ENCODE measurements around the gene MALT1.

Gene MALT1

GRCh38 chr18:58699551-58699950, 28.3 kb downstream of the MALT1 start:
- TF ChIP-seq, protein P1, sequence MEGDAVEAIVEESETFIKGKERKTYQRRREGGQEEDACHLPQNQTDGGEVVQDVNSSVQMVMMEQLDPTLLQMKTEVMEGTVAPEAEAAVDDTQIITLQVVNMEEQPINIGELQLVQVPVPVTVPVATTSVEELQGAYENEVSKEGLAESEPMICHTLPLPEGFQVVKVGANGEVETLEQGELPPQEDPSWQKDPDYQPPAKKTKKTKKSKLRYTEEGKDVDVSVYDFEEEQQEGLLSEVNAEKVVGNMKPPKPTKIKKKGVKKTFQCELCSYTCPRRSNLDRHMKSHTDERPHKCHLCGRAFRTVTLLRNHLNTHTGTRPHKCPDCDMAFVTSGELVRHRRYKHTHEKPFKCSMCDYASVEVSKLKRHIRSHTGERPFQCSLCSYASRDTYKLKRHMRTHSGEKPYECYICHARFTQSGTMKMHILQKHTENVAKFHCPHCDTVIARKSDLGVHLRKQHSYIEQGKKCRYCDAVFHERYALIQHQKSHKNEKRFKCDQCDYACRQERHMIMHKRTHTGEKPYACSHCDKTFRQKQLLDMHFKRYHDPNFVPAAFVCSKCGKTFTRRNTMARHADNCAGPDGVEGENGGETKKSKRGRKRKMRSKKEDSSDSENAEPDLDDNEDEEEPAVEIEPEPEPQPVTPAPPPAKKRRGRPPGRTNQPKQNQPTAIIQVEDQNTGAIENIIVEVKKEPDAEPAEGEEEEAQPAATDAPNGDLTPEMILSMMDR (conservative IDR thresholded peaks at IDR 0.05; ENCODE audit: low read depth, low read length) = no peak
- DNase-seq (ENCODE audit: low read depth) = no peak
- H3K4me3 ChIP-seq (ENCODE audit: low read length) = no peak overlapping the region

GRCh38 chr18:58700209-58700608, 28.9 kb downstream of the MALT1 start:
- DNase-seq (ENCODE audit: low read depth) = no peak
- TF ChIP-seq, protein P1 (conservative IDR thresholded peaks at IDR 0.05; ENCODE audit: low read depth, low read length) = no peak
- H3K4me3 ChIP-seq (ENCODE audit: low read length) = no peak overlapping the region

DNA sequence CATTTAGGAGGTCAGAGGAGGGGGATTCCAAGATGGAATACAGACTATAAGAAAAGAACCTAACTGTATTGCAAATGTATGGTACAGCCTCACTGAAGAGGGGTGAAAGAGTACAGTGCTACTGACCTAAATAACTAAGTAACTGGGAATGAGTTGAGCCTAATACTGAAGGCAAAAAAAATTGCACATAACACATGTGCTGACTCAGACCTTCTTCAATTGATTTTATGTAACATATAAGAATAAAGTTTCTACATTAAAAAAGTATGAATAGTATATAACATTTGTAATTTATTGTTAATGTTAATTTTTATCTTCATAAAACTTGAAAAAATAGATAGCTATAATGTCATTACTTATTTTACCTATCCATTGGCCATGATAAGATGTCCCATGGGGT, 41.7 kb downstream of the MALT1 start:
- no peak overlapping the region for H3K4me3 ChIP-seq (ENCODE audit: low read length)
- TF ChIP-seq, protein P1 (conservative IDR thresholded peaks at IDR 0.05; ENCODE audit: low read depth, low read length) = no peak
- no peak for DNase-seq (ENCODE audit: low read depth)

DNA sequence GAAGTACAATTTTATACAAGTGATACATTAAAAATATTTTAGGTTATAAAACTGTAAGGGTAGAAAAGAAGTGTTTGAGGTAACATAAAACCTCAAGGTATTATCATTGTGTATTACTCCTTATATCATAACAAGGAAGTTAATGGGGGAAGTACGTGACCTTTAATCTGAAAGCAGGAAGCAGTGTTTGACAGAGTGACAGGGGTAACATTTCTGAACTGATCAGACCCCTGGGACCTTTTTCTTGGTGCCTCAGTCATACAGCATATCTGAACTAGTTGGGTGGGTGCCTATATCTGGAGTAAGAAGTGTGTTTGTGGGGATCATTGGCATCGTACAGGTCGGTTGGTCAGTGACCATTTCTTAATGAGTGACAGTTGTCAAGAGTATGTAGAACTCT, 43.0 kb downstream of the MALT1 start:
- DNase-seq (ENCODE audit: low read depth) = no peak
- H3K4me3 ChIP-seq (ENCODE audit: low read length) = no peak overlapping the region
- TF ChIP-seq, protein P1 (conservative IDR thresholded peaks at IDR 0.05; ENCODE audit: low read depth, low read length) = no peak

DNA sequence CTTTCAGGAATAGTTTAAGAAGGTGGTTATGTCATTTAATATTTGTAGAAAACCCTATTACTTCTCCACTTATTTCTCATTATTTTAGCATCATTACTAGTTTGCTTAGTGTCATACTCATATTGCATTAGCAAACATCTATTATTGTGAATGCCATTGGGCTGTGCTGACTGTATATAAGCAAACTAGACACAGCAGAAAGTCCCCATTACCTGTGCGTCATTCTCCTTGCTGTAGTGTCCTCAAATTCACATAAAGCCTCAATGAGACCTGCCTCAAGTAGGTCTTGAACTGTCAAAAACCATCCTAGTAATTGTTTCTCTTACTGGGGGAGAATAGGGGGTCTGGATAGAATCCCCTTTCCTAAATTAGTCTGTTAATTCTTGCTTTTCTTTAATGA, 43.6 kb downstream of the MALT1 start:
- TF ChIP-seq, protein P1 (conservative IDR thresholded peaks at IDR 0.05; ENCODE audit: low read depth, low read length) = no peak
- H3K4me3 ChIP-seq (ENCODE audit: low read length) = no peak overlapping the region
- DNase-seq (ENCODE audit: low read depth) = no peak

- TF ChIP-seq, protein P1 (conservative IDR thresholded peaks at IDR 0.05; ENCODE audit: low read depth, low read length) = no peak
- DNase-seq (ENCODE audit: low read depth) = no peak
- H3K4me3 ChIP-seq (ENCODE audit: low read length) = no peak overlapping the region
Observed at GRCh38 chr18:58715540-58715939, 44.3 kb downstream of the MALT1 start.

DNA sequence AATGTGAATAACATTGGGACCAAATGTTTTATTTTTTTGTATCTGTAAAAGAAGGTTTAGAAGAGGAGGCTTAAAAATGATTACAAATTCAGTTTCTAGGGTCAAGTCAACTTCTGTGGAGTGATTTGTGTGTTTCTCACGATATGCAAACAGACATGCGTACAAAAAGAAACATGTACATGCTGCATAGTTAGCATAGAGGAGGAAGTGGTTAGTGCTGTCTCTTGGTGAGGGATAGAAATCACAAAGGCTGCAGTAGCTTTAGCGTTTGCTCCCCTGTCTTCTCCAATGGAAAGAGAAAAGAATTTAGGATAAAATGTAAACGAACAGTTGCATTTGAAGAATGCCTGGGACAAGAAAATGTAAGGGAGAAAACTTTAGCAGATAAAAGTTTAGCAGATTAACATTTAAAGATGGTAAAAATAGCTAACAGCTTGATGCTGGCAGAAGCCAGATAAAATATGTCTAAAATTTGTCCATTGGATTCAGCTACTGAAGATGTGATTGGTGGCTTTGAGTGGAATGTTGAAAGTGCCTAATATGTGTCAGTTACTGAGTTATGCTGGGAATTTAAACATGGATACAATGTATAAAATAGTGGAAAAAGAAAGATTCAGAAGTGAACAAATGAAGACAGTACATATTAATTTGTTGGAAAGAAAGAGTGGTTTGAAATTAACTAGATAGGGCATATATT, 44.9 kb downstream of the MALT1 start:
- DNase-seq (ENCODE audit: low read depth) = no peak
- H3K4me3 ChIP-seq (ENCODE audit: low read length) = no peak overlapping the region
- TF ChIP-seq, protein P1 (conservative IDR thresholded peaks at IDR 0.05; ENCODE audit: low read depth, low read length) = no peak

All from retinal pigment epithelial cell (primary cell).